ENCODE data around the gene MIS12. TPM values are rescaled to one million over a fixed set of nuclear protein-coding genes. Genes with fewer than 3 reads are reported as not detected.

Gene MIS12
- total and polyA plus RNA-seq, 2 of the 8 experiments (the other 6 are each of a cell fraction or from before 2014, with no cell fraction given), result 9.5 to 25.6 TPM

DNA sequence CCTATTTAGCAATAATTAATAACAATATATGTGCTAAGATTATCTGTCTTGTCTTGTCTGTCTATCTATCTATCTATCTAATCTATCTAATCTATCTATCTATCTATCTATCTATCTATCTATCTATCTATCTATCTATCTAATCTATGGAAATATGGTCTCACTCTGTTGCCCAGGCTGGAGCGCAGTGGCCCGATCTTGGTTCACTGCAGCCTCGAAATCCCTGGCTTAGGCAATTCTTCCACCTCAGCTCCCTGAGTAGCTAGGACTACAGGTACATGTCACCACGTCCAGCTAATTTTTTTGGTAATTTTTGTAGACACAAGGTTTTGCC is 44.7 kb downstream of the MIS12 start:
- H3K4me1 ChIP-seq (replicated peaks in 1 of 4; ENCODE audit: control insufficient read depth in 3 of 4, insufficient read depth in 4 of 4, low read length in 3 of 4), result no peaks in the 10 kb centered on the region; a peak in 1 of 7 replicates
- no peak for FAIRE-seq
- POLR2A ChIA-PET (ENCODE audit: partially characterized antibody), result interaction anchor here (0.6 to 1.3 kb wide), 2 partner anchors 45 to 90 kb away, joined by 4 read pairs; partner anchors contain the start of genes DERL2 and MIS12
- no peaks in the 10 kb centered on the region; the same call in 1 of the 2 replicates for H3K23me2 ChIP-seq (ENCODE audit: low read depth, low read length)
- H3K79me2 ChIP-seq (ENCODE audit: control insufficient read depth in 1 of 2, insufficient read depth in 2 of 2, low read length in 2 of 2), result no peaks in the 10 kb centered on the region
- TF ChIP-seq, protein P1, sequence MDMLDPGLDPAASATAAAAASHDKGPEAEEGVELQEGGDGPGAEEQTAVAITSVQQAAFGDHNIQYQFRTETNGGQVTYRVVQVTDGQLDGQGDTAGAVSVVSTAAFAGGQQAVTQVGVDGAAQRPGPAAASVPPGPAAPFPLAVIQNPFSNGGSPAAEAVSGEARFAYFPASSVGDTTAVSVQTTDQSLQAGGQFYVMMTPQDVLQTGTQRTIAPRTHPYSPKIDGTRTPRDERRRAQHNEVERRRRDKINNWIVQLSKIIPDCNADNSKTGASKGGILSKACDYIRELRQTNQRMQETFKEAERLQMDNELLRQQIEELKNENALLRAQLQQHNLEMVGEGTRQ (IDR thresholded peaks at IDR 0.05; ENCODE audit: low read length), result no peak
- no peak for TF ChIP-seq TCF12 (IDR thresholded peaks at IDR 0.05; ENCODE audit: low read depth, low read length)
- no peak for TF ChIP-seq SP1 (IDR thresholded peaks at IDR 0.05; ENCODE audit: low read depth, low read length)
- no peak for TF ChIP-seq ASH2L (IDR thresholded peaks at IDR 0.05; ENCODE audit: low read length)
- TF ChIP-seq HDAC6 (IDR thresholded peaks at IDR 0.05; ENCODE audit: low read depth, low read length), result no peak
- H2BK20ac ChIP-seq (ENCODE audit: low read length), result no peak overlapping the region
- H4K5ac ChIP-seq (ENCODE audit: insufficient read length, low read depth, low read length), result no peak overlapping the region
- H3K14ac ChIP-seq (ENCODE audit: insufficient read length), result no peak overlapping the region
- H3K4me2 ChIP-seq (ENCODE audit: insufficient read depth in 1 of 2, low read depth in 2 of 2, low read length in 2 of 2), result no peak overlapping the region
- H3K9ac ChIP-seq (replicated peaks in 1 of 4; ENCODE audit: extremely low read depth in 1 of 4, low read depth in 3 of 4, low read length in 3 of 4), result no peak overlapping the region
- no peak overlapping the region for H2AK5ac ChIP-seq (ENCODE audit: low read depth, low read length)
- no peak overlapping the region for H3K4ac ChIP-seq (replicated peaks; ENCODE audit: insufficient read length, low read depth, low read length)
- no peak overlapping the region for H3K18ac ChIP-seq (ENCODE audit: extremely low read depth, low read length)
- no peaks in the 10 kb centered on the region for H3K79me1 ChIP-seq (ENCODE audit: low read depth, low read length)
- H3K23ac ChIP-seq (ENCODE audit: insufficient read length), result no peak overlapping the region
- no peak overlapping the region for H4K8ac ChIP-seq (ENCODE audit: extremely low read depth, insufficient read depth, low read length)
- H4K20me1 ChIP-seq (replicated peaks in 1 of 2; ENCODE audit: control insufficient read depth in 1 of 2, insufficient read depth in 2 of 2, low read length in 2 of 2), result no peaks in the 10 kb centered on the region
- no peak overlapping the region for H2AFZ ChIP-seq (ENCODE audit: low read length)
- WGBS, 2 experiments (ENCODE audit: extremely low coverage in 1 of 2, insufficient coverage in 1 of 2, insufficient read length in 1 of 2, insufficient replicate concordance in 2 of 2, low coverage in 1 of 2, low lambda C conversion rate in 2 of 2, missing lambda C conversion rate in 1 of 2), result 88% methylated on average over 4 of the region's 4 CpGs; no CpG with 5 or more reads in 1 of the 2 experiments
- CTCF ChIA-PET (ENCODE audit: partially characterized antibody), result interaction anchor here (2.0 to 2.1 kb wide), 2 partner anchors 9 to 11 kb away, joined by 8 read pairs; no protein-coding TSS in a partner anchor
- no peaks in the 10 kb centered on the region for H3K36me3 ChIP-seq (ENCODE audit: control insufficient read depth in 2 of 4, insufficient read depth in 4 of 4, low read length in 3 of 4)
- H2BK5ac ChIP-seq (ENCODE audit: low read depth, low read length), result no peak overlapping the region
- no peak overlapping the region for H2BK12ac ChIP-seq (ENCODE audit: low read depth, low read length)
- no peak overlapping the region for H4K91ac ChIP-seq (replicated peaks; ENCODE audit: insufficient read length, low read length)
- H3K4me3 ChIP-seq (ENCODE audit: extremely low read depth in 1 of 4, insufficient read depth in 2 of 4, low read depth in 3 of 4, low read length in 4 of 4), result no peak overlapping the region
- H3K27me3 ChIP-seq (replicated peaks in 1 of 4; ENCODE audit: control insufficient read depth in 3 of 4, extremely low read depth in 1 of 4, insufficient read depth in 3 of 4, low read length in 3 of 4), result no peaks in the 10 kb centered on the region
- H3K9me3 ChIP-seq (ENCODE audit: insufficient read depth in 2 of 2, low read depth in 1 of 2, low read length in 1 of 2), result no peaks in the 10 kb centered on the region
- no peak overlapping the region for H3K27ac ChIP-seq (ENCODE audit: low read depth, low read length)
- no peak overlapping the region for H2BK120ac ChIP-seq (replicated peaks; ENCODE audit: low read depth, low read length)
- H2BK15ac ChIP-seq (ENCODE audit: low read length), result no peak overlapping the region
- no peak overlapping the region for H3K56ac ChIP-seq (replicated peaks; ENCODE audit: insufficient read length, low read depth, low read length)
- no peak for DNase-seq (ENCODE audit: low read depth in 1 of 2, low spot score in 2 of 2)
